Measurements from ENCODE around the gene LEMD2.

- TF ChIP-seq USF2 (IDR thresholded peaks at IDR 0.05; ENCODE audit: borderline replicate concordance, low read depth, low read length) (no peak), ZBTB33 (IDR thresholded peaks at IDR 0.05; ENCODE audit: borderline replicate concordance, low read depth) (no peak), CTCF (IDR thresholded peaks at IDR 0.05) (no peak), RAD21 (IDR thresholded peaks at IDR 0.05; ENCODE audit: low read length) (no peak)
Measured at GRCh38 chr6:33752646-33753015, 36.3 kb downstream of the LEMD2 start.
